ENCODE results near the gene MMP13.

DNA sequence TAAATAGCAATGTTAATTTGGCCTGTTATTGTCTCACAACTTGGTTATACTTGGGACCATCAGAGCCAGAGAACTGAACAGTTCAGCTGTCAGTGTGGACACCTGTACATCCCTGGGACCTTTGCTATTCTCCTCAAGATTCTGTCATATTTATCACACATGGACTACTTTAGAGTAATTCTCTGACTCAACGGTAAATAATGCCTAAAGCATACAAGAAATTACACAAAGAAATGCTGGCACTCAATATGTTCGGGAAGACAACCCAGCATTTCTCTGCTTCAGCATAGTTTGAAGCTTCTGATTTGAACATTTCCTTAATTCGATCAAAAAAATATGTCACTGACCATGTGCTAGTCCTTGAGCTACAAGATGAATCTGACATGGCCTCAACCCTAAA is 34.6 kb upstream of the MMP13 start:
- TF ChIP-seq, protein P1, sequence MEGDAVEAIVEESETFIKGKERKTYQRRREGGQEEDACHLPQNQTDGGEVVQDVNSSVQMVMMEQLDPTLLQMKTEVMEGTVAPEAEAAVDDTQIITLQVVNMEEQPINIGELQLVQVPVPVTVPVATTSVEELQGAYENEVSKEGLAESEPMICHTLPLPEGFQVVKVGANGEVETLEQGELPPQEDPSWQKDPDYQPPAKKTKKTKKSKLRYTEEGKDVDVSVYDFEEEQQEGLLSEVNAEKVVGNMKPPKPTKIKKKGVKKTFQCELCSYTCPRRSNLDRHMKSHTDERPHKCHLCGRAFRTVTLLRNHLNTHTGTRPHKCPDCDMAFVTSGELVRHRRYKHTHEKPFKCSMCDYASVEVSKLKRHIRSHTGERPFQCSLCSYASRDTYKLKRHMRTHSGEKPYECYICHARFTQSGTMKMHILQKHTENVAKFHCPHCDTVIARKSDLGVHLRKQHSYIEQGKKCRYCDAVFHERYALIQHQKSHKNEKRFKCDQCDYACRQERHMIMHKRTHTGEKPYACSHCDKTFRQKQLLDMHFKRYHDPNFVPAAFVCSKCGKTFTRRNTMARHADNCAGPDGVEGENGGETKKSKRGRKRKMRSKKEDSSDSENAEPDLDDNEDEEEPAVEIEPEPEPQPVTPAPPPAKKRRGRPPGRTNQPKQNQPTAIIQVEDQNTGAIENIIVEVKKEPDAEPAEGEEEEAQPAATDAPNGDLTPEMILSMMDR (conservative IDR thresholded peaks at IDR 0.05; ENCODE audit: low read length) = no peak
- no peak for TF ChIP-seq EZH2phosphoT487 (IDR thresholded peaks at IDR 0.05; ENCODE audit: borderline replicate concordance, low read depth, low read length)

Measured in OCI-LY7 (cell line).